ENCODE results near the gene SCN11A.

SCN11A gene

DNA sequence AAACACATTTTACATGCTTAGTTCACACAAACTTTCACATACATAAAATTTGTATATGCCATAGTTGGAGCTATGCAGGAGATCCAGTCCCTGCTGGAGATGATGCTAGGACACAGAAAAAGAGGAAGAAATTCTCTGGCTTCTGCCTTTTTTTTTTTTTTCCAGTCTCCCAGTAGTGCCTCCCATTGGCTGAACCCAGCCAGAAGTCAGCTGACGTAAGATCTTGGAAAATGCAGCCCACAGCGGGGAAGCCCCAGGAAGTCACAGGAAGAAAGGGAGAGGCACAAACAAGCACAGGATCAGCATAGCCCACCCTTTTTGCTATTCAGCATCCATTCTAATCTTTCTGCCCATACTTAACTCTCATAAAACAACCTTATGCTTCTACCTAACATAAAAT lies 38.5 kb downstream of the SCN11A start:
- Histone ChIP-seq H3K27ac (no peak overlapping the region), H3K4me2 (no peak overlapping the region), H3K9ac (no peak overlapping the region), H3K4me1 (no peaks in the 10 kb centered on the region), H3K9me3 (no peaks in the 10 kb centered on the region), H3K27me3 (no peaks in the 10 kb centered on the region), H3K36me3 (no peaks in the 10 kb centered on the region), H3K4me3 (no peak overlapping the region), H4K20me1 (no peaks in the 10 kb centered on the region)
- no peak for TF ChIP-seq Cebpa-rat (IDR thresholded peaks at IDR 0.05)

DNA sequence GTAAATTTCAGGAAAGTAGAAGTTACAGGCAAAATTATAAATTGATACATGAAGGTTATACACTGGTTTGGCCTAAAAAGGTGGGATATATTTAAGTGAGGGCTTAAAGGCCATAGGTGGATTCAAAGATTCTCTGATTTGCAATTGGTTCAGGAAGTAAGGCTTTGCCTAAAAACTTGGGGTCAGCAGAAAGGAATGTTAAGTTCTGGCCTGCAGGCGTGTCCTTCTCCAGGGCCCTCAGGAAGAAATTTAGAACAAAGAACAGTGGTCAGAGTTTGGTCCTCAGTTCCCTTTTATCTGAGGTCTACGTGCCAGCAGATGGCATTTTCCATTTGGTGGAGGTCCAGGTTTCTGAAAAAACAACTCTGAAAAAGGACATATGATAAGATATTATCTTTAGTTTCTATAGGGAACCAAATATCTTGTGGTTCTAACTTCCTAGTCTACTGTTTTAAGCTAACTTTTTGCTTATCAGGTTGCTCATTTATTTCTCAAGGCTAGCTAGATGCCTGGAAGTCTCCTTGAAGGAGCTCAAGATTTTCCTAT lies 40.5 kb downstream of the SCN11A start:
- Histone ChIP-seq H3K36me3 (no peaks in the 10 kb centered on the region), H3K4me3 (no peak overlapping the region), H4K20me1 (no peaks in the 10 kb centered on the region), H3K27ac (no peak overlapping the region), H3K4me2 (no peak overlapping the region), H3K27me3 (no peaks in the 10 kb centered on the region), H3K4me1 (no peaks in the 10 kb centered on the region), H3K9me3 (no peaks in the 10 kb centered on the region), H3K9ac (no peak overlapping the region)
- TF ChIP-seq Cebpa-rat (IDR thresholded peaks at IDR 0.05): no peak

DNA sequence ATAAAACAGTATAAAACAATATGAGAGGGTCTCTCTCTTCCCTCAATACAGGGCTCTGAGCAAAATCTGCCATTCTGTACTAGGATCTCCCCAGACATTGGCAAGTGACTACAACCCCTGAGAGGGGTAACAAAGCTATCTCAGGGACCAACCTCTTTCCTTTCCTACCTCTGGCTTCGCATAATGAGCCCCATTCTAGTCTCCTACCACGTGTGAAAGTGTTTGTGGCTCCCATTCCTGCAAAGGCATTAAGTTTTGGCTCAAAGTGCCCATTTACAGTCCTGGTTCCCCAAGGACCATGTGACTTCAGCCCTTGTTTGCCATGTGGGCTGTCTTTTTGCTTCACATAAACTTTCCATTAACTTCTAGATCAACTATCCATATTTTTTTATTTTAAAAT lies 46.4 kb downstream of the SCN11A start:
- Histone ChIP-seq H3K36me3 (no peaks in the 10 kb centered on the region), H3K9ac (no peak overlapping the region), H3K4me3 (no peak overlapping the region), H3K9me3 (no peaks in the 10 kb centered on the region), H4K20me1 (no peaks in the 10 kb centered on the region), H3K27ac (no peak overlapping the region), H3K4me2 (no peak overlapping the region), H3K27me3 (no peaks in the 10 kb centered on the region), H3K4me1 (no peaks in the 10 kb centered on the region)
- TF ChIP-seq Cebpa-rat (IDR thresholded peaks at IDR 0.05): no peak
